ENCODE results near the gene ZNF417.

GRCh38 chr19:57946316-57946715 lies 29.9 kb upstream of the ZNF417 start:
- TF ChIP-seq ZNF263 (CRISPR knock-in tag; IDR thresholded peaks at IDR 0.05), result no peak
- no peak for TF ChIP-seq CSRNP1 (CRISPR knock-in tag; IDR thresholded peaks at IDR 0.05)
- TF ChIP-seq CTCF (CRISPR knock-in tag; IDR thresholded peaks at IDR 0.05), result no peak
- no peak for TF ChIP-seq NFYC (CRISPR knock-in tag; IDR thresholded peaks at IDR 0.05)
- TF ChIP-seq EP300 (IDR thresholded peaks at IDR 0.05; ENCODE audit: low read depth in 2 of 2, low read length in 2 of 2), result no peak
- no peak for TF ChIP-seq EP300 (CRISPR knock-in tag; IDR thresholded peaks at IDR 0.05; ENCODE audit: borderline replicate concordance)
- TF ChIP-seq NFIC (IDR thresholded peaks at IDR 0.05; ENCODE audit: low read length), result no peak
- TF ChIP-seq E2F5 (CRISPR knock-in tag; conservative IDR thresholded peaks at IDR 0.05), result no peak
- no peak for TF ChIP-seq POLR2A (IDR thresholded peaks at IDR 0.05; ENCODE audit: insufficient read depth in 1 of 2, low read depth in 2 of 2, low read length in 2 of 2)

Measured in HepG2 (cell line).